GM23248 (cell line): ENCODE measurements around the gene CNTNAP5. TPM values are rescaled to one million over a fixed set of nuclear protein-coding genes. Genes with fewer than 3 reads are reported as not detected.

Experiments
- DNase-seq: peaks from one replicate; pipeline ENCODE4 v3.0.0-alpha.2; 2015
- H2AFZ ChIP-seq: fragments of 200-600 bp; sonication (generic); 2 replicates; pipeline ENCODE4 v1.6.1; 2016; ENCODE audit warnings: antibody characterized with exemption
- H3F3A ChIP-seq: fragments of 200-600 bp; sonication (generic); 2 replicates; pipeline ENCODE4 v1.6.1; 2016; ENCODE audit warnings: mild to moderate bottlenecking, antibody characterized with exemption, mixed run types; ENCODE audit not compliant: insufficient read depth
- H3K27ac ChIP-seq: fragments of 200-600 bp; sonication (generic); 2 replicates; pipeline ENCODE4 v1.5.1; 2016; ENCODE audit warnings: mild to moderate bottlenecking
- H3K27me3 ChIP-seq: fragments of 200-600 bp; sonication (generic); replicated peaks from 2 replicates; pipeline ENCODE4 v1.6.1; 2016; ENCODE audit warnings: mild to moderate bottlenecking; ENCODE audit not compliant: insufficient read depth
- H3K36me3 ChIP-seq: fragments of 200-600 bp; sonication (generic); 2 replicates; pipeline ENCODE4 v1.6.1; 2016; ENCODE audit warnings: low read depth, mild to moderate bottlenecking
- H3K4me1 ChIP-seq: fragments of 200-600 bp; sonication (generic); 2 replicates; pipeline ENCODE4 v1.6.1; 2016; ENCODE audit warnings: mild to moderate bottlenecking; ENCODE audit not compliant: insufficient read depth
- H3K4me2 ChIP-seq: fragments of 200-600 bp; sonication (generic); one replicate; pipeline ENCODE4 v1.6.1; 2016; ENCODE audit warnings: mild to moderate bottlenecking; ENCODE audit not compliant: unreplicated experiment
- H3K4me3 ChIP-seq: fragments of 200-600 bp; sonication (generic); 2 replicates; pipeline ENCODE4 v1.5.1; 2016; ENCODE audit warnings: mild to moderate bottlenecking
- H3K79me2 ChIP-seq: fragments of 200-600 bp; sonication (generic); 2 replicates; pipeline ENCODE4 v1.6.1; 2016; ENCODE audit warnings: mild to moderate bottlenecking; ENCODE audit not compliant: insufficient read depth
- H3K9ac ChIP-seq: fragments of 200-600 bp; sonication (generic); 2 replicates; pipeline ENCODE4 v1.6.1; 2016; ENCODE audit warnings: mild to moderate bottlenecking
- H3K9me2 ChIP-seq: fragments of 200-600 bp; sonication (generic); 2 replicates; pipeline ENCODE4 v1.6.1; 2016; ENCODE audit warnings: mixed run types, mild to moderate bottlenecking, moderate library complexity; ENCODE audit not compliant: insufficient read depth
- H3K9me3 ChIP-seq: fragments of 200-600 bp; sonication (generic); one replicate; pipeline ENCODE4 v1.6.1; 2017; ENCODE audit warnings: low read depth
- H4K20me1 ChIP-seq: fragments of 200-600 bp; sonication (generic); 2 replicates; pipeline ENCODE4 v1.6.0; 2016; ENCODE audit not compliant: insufficient read depth
- EZH2 ChIP-seq: fragments of 200-600 bp; sonication (generic); IDR thresholded peaks from 2 replicates; pipeline ENCODE4 v1.6.1; 2018; ENCODE audit warnings: antibody characterized with exemption, mild to moderate bottlenecking; ENCODE audit not compliant: insufficient read depth, poor library complexity, severe bottlenecking
- EZH2phosphoT487 ChIP-seq: fragments of 200-600 bp; sonication (generic); IDR thresholded peaks from 2 replicates; pipeline ENCODE4 v1.6.1; 2018; ENCODE audit warnings: antibody characterized with exemption, moderate library complexity, mild to moderate bottlenecking, low read depth; ENCODE audit not compliant: insufficient read depth
- WGBS, 2 experiments: methylation state at CpG; one replicate each; pipeline ENCODE4 v1.1.6; 2015 to 2017; ENCODE audit warnings: low lambda C conversion rate in 2 of 2, low coverage in 1 of 2; ENCODE audit errors: missing lambda C conversion rate in 2 of 2; 5-methylcytosine and 5-hydroxymethylcytosine counted together
- in situ Hi-C: fragments of 300-500 bp; cut with MboI; formaldehyde crosslinking; loops from 2 replicates; pipeline ENCODE4 v1.15.0; 2020
- polyA plus RNA-seq: library from polyadenylated mRNA; unstranded; fragments of >200 nt; fragmentation: Nextera tagmentation; extraction: Ambion mirVana; gene quantifications from 2 replicates; pipeline ENCODE4 v1.2.1, GENCODE V29; 2016
- total RNA-seq: library from RNA; depleted of rRNA; stranded (reverse); fragments of >200 nt; shearing (Covaris generic); gene quantifications from 2 replicates; pipeline ENCODE4 v1.2.3, GENCODE V29; 2014

Gene CNTNAP5
- total and polyA plus RNA-seq, 2 experiments from 2014 or later, result not detected

DNA sequence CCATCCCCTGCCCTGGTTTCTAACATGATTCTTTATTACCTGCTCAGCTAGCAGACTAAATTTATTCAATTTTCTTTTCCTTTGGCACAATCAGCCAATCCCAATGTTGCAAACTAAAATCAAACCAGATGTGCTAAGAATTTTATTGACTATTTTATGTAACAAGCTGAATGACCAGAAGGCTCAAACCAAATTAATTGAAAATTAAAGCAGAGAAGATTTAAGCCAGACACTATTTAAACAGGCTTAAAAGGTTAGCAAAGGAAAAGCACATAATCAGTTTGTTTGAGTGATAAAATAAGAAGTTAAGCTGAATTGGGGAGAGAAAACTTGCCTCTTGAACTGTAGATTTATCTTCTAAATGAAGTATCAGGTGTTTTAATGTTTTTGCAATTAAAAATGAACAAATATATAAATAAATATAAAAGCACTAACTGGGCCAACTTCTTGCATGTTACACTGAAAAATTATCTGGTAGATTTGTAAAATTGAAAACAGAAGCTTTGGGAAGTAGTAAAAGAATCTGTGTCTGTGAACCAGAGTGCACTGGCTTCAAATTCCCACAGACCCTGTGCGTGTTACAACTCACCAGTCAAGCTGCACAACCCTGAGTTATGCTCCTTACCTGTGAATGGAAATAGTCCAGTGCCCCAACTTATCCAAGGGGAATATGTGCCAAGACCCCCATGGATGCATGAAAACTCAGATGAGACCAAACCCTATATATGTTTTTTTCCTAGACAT, 283.4 kb downstream of the CNTNAP5 start:
- Histone ChIP-seq H3K9me2 (no peaks in the 10 kb centered on the region), H3K9me3 (no peaks in the 10 kb centered on the region), H3K4me2 (no peak overlapping the region), H3K27me3 (no peaks in the 10 kb centered on the region), H3K4me1 (no peaks in the 10 kb centered on the region), H3K79me2 (no peaks in the 10 kb centered on the region), H3K4me3 (no peak overlapping the region), H2AFZ (no peak overlapping the region), H3K9ac (no peak overlapping the region), H3F3A (no peaks in the 10 kb centered on the region), H4K20me1 (no peaks in the 10 kb centered on the region), H3K36me3 (no peaks in the 10 kb centered on the region), H3K27ac (no peak overlapping the region)
- DNase-seq, result no peak
- in situ Hi-C loops, result no loop called here
- TF ChIP-seq EZH2 (no peak), EZH2phosphoT487 (no peak)
- 0 to 6% methylated on average over 1 of the region's 1 CpG for WGBS, 2 experiments

DNA sequence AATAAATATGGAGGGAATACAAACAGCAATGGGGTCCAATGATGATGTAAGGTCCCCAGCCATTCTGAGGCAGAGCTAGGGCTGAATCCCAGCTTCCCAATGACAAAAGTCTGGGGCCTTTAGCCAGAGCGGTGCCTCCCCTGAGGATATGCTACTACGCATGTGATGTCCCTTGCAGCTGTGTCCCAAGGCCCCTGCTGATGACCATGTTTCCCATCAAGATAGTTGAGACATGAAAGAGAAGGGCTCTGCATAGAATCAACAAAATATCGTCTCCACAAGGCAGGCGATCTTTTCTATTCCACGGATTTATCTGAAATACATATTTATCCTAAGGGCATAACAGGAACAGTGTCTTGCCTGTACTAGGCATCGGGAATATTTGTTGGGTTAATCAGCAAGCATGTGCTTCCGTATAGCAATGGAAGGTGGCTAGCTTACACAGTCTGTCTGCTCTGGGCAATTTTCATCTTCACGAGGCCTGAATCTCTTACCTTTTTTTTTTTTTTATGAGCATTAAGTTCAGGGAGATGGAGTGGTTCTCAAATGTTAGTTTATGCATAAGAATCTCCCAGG, 284.6 kb downstream of the CNTNAP5 start:
- H3K27ac ChIP-seq, result no peak overlapping the region
- TF ChIP-seq EZH2 (no peak), EZH2phosphoT487 (no peak)
- no peaks in the 10 kb centered on the region for H4K20me1 ChIP-seq
- WGBS, 2 experiments, result 20 to 26% methylated on average over 8 of the region's 8 CpGs
- no peaks in the 10 kb centered on the region for H3K79me2 ChIP-seq
- in situ Hi-C loops, result no loop called here
- H3K27me3 ChIP-seq, result no peaks in the 10 kb centered on the region
- no peak overlapping the region for H3K4me3 ChIP-seq
- H3K4me2 ChIP-seq, result no peak overlapping the region
- no peaks in the 10 kb centered on the region for H3K9me3 ChIP-seq
- no peak overlapping the region for H2AFZ ChIP-seq
- H3K36me3 ChIP-seq, result no peaks in the 10 kb centered on the region
- no peak for DNase-seq
- H3K9ac ChIP-seq, result no peak overlapping the region
- no peaks in the 10 kb centered on the region for H3F3A ChIP-seq
- no peaks in the 10 kb centered on the region for H3K9me2 ChIP-seq
- no peaks in the 10 kb centered on the region for H3K4me1 ChIP-seq

DNA sequence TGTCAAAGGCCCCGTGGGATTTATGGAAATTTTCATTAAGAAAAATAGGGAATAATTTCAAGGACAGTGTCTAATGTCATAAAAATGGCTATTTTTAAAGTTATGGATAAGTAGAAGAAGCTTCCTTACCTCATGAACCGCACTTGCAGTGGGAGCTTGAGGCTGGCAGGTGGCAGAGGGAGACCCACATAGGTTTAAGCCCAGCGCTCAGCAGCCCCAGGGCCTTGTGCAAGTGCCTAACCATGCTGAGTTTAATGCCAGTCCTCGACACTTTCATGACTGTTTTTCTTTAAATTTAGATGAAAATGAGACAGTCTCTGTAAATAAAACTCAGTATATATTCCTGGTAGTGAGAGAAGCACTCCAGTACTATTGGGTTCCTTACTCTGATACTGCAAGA, 285.6 kb downstream of the CNTNAP5 start:
- Histone ChIP-seq H3K4me3 (no peak overlapping the region), H2AFZ (no peak overlapping the region), H3K4me2 (no peak overlapping the region), H3K4me1 (no peaks in the 10 kb centered on the region), H3K27ac (no peak overlapping the region), H4K20me1 (no peaks in the 10 kb centered on the region), H3K9me2 (no peaks in the 10 kb centered on the region), H3K27me3 (no peaks in the 10 kb centered on the region), H3F3A (no peaks in the 10 kb centered on the region), H3K79me2 (no peaks in the 10 kb centered on the region), H3K9ac (no peak overlapping the region), H3K36me3 (no peaks in the 10 kb centered on the region), H3K9me3 (no peaks in the 10 kb centered on the region)
- 15 to 16% methylated on average over 4 of the region's 4 CpGs for WGBS, 2 experiments
- DNase-seq, result no peak
- in situ Hi-C loops, result no loop called here
- TF ChIP-seq EZH2 (no peak), EZH2phosphoT487 (no peak)

DNA sequence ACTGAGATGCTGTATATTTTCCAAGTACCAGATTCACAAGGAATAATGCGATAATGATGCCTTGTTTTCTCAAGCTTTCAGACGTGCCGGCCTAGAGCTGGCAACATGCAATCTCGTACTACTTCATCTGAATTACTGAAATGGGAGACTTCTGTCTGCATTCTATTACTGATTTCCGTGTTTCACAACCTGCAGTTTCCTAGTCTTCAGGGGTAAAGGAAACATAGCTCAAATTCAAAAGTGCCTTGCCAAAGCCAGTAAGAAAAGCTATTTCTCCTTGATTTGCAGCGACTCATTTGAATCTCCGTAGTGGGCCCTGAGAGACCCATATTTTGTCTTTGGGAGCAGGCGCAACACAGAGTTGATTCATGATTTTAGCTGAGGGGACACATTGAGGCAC, 289.0 kb downstream of the CNTNAP5 start:
- in situ Hi-C loops, result no loop called here
- Histone ChIP-seq H3K79me2 (no peaks in the 10 kb centered on the region), H3K4me1 (no peaks in the 10 kb centered on the region), H3K27me3 (no peaks in the 10 kb centered on the region), H3K9ac (no peak overlapping the region), H3K4me3 (no peak overlapping the region), H3F3A (no peaks in the 10 kb centered on the region), H2AFZ (no peak overlapping the region), H4K20me1 (no peaks in the 10 kb centered on the region), H3K36me3 (no peaks in the 10 kb centered on the region), H3K9me2 (no peaks in the 10 kb centered on the region), H3K9me3 (no peaks in the 10 kb centered on the region), H3K27ac (no peak overlapping the region), H3K4me2 (no peak overlapping the region)
- 24 to 26% methylated on average over 8 of the region's 8 CpGs for WGBS, 2 experiments
- TF ChIP-seq EZH2, result no peak
- TF ChIP-seq EZH2phosphoT487, result no peak
- DNase-seq, result no peak
